Breast epithelium (tissue), 3 donors: Measurements from ENCODE around the gene GPR85.
"Not testable (repeated sequence)": the region's sequence is repeated elsewhere in the genome, so short reads cannot be mapped to it uniquely, and the experiment has no call there.

Source experiments
- CTCF ChIP-seq, 3 donors: fragments of 450-650 bp; IDR thresholded peaks; one replicate each; pipeline ENCODE4 v1.5.1; 2016 to 2017; ENCODE audit warnings: antibody characterized with exemption in 3 of 3, mild to moderate bottlenecking in 3 of 3, moderate library complexity in 3 of 3
- POLR2A ChIP-seq: fragments of 450-650 bp; IDR thresholded peaks from one replicate; pipeline ENCODE4 v1.6.1; 2016; ENCODE audit warnings: antibody characterized with exemption, mild to moderate bottlenecking, moderate library complexity
- POLR2AphosphoS5 ChIP-seq, 3 donors: sonication (generic); formaldehyde crosslinking; IDR thresholded peaks; one replicate each; pipeline ENCODE4 v1.6.1; 2017; ENCODE audit warnings: antibody characterized with exemption in 3 of 3

DNA sequence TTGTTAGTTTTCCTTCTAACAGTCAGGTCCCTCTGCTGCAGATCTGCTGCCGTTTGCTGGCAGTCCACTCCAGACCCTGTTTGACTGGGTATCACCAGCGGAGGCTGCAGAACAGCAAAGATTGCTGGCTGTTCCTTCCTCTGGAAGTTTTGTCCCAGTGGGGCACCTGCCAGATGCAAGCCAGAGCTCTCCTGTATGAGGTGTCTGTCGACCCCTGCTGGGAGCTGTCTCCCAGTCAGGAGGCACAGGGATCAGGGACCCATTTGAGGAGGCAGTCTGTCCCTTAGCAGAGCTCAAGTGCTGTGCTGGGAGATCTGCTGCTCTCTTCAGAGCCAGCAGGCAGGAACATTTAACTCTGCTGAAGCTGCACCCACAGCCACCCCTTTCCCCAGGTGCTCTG, 32.4 kb downstream of the GPR85 start:
- TF ChIP-seq CTCF (IDR thresholded peaks at IDR 0.05); POLR2AphosphoS5 (IDR thresholded peaks at IDR 0.05); POLR2A: not testable (repeated sequence)
